Activated T-cell treated with anti-CD3 and anti-CD28 coated beads, Interleukin-2, amount 50 U/mL, for 72 hours (primary cell): ENCODE results near the gene CD300LB. TPM values are rescaled to one million over a fixed set of nuclear protein-coding genes. Genes with fewer than 3 reads are reported as not detected.

ENCODE experiments used
- ATAC-seq, 2 donors: fragments of 150-1000 bp; cut with Tn5 transposase; replicated peaks in 1 of 2; 2 replicates each; pipeline ENCODE4 v1.10.0; 2021; ENCODE audit warnings: moderate library complexity in 2 of 2, mild to moderate bottlenecking in 1 of 2
- DNase-seq, 2 donors: peaks; one replicate each; pipeline ENCODE4 v3.0.0; 2021 to 2022; ENCODE audit warnings: mixed read lengths in 1 of 2
- H3K27ac Mint-ChIP-seq: one replicate; pipeline ENCODE4 v1.8.0; 2022; ENCODE audit warnings: mild to moderate bottlenecking, moderate library complexity, mixed read lengths
- H3K27me3 Mint-ChIP-seq: one replicate; pipeline ENCODE4 v1.8.0; 2022; ENCODE audit warnings: low read depth, mixed read lengths
- H3K36me3 Mint-ChIP-seq, 2 donors: one replicate each; pipeline ENCODE4 v1.8.0; 2022; ENCODE audit warnings: mixed read lengths in 2 of 2, mild to moderate bottlenecking in 1 of 2; ENCODE audit not compliant: insufficient read depth in 2 of 2
- H3K4me1 Mint-ChIP-seq: one replicate; pipeline ENCODE4 v1.8.0; 2022; ENCODE audit warnings: low read depth, mixed read lengths
- H3K4me3 Mint-ChIP-seq, 2 donors: one replicate each; pipeline ENCODE4 v1.8.0; 2022; ENCODE audit warnings: mild to moderate bottlenecking in 2 of 2, mixed read lengths in 2 of 2, moderate library complexity in 2 of 2
- H3K9me3 Mint-ChIP-seq, 2 donors: one replicate each; pipeline ENCODE4 v1.8.0; 2022; ENCODE audit warnings: mixed read lengths in 2 of 2
- total RNA-seq, 2 donors: library from RNA; stranded (reverse); gene quantifications; one replicate each; pipeline ENCODE4 v1.2.3, GENCODE V29; 2022

Gene CD300LB
- total RNA-seq, 2 donors from 2014 or later = not detected

DNA sequence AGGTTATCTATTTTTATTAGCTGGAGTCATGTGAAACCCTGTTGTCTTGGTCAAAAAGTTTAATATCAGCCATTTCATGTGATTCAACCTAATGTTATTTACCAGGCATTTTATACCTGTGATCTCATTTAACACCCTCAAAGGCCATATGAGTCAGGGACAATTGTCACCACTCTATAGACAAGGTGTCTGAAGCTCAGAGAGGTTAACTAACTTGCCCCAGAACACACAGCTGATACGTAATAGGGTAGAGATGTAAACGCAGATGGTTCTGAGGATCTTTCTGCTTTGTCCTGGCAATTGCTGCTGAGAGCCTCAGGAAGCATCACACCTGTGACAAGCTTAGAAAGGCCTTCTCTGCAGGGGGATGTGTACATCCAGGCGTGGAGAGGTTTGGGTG is 59.9 kb downstream of the CD300LB start:
- Mint-ChIP-seq H3K36me3 (peaks cover 11 to 14% of the 10 kb centered on the region in 2 donors), H3K4me3 (no peak overlapping the region), H3K4me1 (peaks cover 28% of the 10 kb centered on the region), H3K27ac (peak overlapping the region; percentile 8), H3K27me3 (no peaks in the 10 kb centered on the region), H3K9me3 (peaks cover 7% of the 10 kb centered on the region in 2 donors)
- no peak for DNase-seq
- ATAC-seq = no peak

Other genes starting within 250 kb of the CD300LB start
- gene KIF19, start 205.2 kb downstream of the CD300LB start, total RNA-seq = under 1 TPM in 1 of 2 donors, not detected in 1; 0.25 TPM
- gene BTBD17, start 169.6 kb downstream of the CD300LB start, total RNA-seq = not detected
- not detected for gene GPR142, start 164.0 kb downstream of the CD300LB start, total RNA-seq
- 1 to 10 TPM; 1.3 to 2.3 TPM for gene GPRC5C, start 99.4 kb downstream of the CD300LB start, total RNA-seq
- 1 to 10 TPM; 3.9 to 7.2 TPM for gene CD300A, start 64.8 kb downstream of the CD300LB start, total RNA-seq
- under 1 TPM in 1 of 2 donors, not detected in 1; 0.16 TPM for gene CD300C, start 14.6 kb upstream of the CD300LB start, total RNA-seq
- not detected for gene CD300H, start 36.0 kb upstream of the CD300LB start, total RNA-seq
- under 1 TPM; 0.19 to 0.31 TPM for gene CD300LD, start 60.8 kb upstream of the CD300LB start, total RNA-seq
- not detected for gene CD300E, start 92.3 kb upstream of the CD300LB start, total RNA-seq
- gene CD300LF, start 181.4 kb upstream of the CD300LB start, total RNA-seq = not detected
- gene RAB37, start 205.8 kb upstream of the CD300LB start, total RNA-seq = 10 to 100 TPM; 13.6 to 18.1 TPM
- 10 to 100 TPM; 78.8 to 81.2 TPM for gene NHERF1, start 217.2 kb upstream of the CD300LB start, total RNA-seq
- 10 to 100 TPM; 49.7 to 58.4 TPM for gene NAT9, start 244.9 kb upstream of the CD300LB start, total RNA-seq